DMS153 (cell line): ENCODE results near the gene OTUD3.
"Not testable (repeated sequence)": the region's sequence is repeated elsewhere in the genome, so short reads cannot be mapped to it uniquely, and the experiment has no call there.

Experiments
- DNase-seq: peaks from one replicate; lab custom pipeline; 2025; lab: John Stamatoyannopoulos, UW

OTUD3 gene

DNA sequence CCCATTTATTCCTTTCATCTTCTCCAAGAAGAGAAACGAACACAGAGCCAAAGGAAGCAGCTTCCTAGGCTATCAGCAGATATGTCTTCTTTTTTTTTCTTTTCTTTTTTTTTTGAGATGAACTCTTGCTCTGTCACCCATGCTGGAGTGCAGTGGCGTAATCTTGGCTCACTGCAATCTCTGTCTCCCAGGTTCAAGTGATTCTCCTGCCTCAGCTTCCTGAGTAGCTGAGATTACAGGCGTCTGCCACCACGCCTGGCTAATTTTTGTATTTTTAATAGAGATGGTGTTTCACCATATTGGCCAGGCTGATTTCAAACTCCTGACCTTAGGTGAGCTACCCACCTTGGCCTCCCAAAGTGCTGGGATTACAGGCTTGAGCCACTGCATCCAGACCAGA, 13.6 kb upstream of the OTUD3 start:
- not testable (repeated sequence) for DNase-seq

DNA sequence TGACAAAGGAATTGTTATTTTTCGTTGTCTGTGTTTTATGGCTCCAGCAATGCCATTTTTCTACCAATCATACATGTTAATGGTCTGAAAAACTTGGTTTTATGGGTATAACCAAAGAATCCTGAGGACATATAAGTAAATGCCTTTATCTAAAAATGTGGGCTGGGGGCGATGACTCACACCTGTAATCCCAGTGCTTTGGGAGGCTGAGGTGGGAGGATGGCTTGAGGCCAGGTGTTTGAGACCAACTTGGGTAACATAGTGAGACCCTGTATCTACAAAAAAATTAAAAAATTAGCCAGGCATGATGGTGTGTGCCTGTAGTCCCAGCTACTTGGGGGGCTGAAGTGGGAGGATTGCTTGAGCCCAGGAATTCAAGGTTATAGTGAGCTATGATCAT, 12.7 kb upstream of the OTUD3 start:
- DNase-seq = not testable (repeated sequence)

DNA sequence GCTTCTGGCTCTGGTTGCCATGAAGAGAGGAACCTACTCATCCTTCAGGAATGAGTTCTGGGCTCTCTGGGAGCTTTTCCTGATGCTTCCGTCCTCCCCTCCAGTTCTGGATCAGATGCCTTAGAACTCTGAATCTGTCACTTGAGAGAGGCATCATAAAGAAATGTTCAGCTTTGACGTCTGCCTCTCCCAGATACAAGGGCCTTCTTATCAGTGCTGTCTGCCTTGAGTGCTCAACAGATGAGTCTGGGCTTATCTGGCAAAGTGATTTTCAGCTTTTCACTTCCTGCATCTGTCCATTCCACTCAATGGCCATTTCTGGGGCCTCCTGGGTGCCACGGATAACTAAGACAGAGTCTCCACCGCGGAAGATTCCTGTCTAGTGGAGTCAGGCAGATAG, 12.3 kb upstream of the OTUD3 start:
- peak; percentile 16 for DNase-seq

DNA sequence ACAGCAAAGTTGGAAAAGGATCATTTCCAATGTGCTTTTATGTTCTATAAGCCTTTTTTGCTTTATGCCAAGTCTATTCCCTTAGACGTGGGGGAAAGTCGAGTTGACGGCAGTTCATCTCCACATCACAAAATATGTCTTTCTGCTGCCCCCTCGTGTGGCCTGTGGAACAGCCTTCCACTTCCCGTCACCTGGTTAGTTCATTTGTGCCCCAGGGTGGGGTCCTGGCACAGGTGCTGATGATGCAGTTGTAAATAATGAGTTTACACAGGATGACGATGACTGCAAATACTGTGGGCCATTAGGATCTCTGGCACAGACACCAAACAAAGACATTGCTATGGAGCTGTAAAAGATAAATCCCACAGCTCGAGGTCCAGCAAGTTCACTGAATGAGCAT, 10.0 kb upstream of the OTUD3 start:
- DNase-seq = peak; percentile 94

DNA sequence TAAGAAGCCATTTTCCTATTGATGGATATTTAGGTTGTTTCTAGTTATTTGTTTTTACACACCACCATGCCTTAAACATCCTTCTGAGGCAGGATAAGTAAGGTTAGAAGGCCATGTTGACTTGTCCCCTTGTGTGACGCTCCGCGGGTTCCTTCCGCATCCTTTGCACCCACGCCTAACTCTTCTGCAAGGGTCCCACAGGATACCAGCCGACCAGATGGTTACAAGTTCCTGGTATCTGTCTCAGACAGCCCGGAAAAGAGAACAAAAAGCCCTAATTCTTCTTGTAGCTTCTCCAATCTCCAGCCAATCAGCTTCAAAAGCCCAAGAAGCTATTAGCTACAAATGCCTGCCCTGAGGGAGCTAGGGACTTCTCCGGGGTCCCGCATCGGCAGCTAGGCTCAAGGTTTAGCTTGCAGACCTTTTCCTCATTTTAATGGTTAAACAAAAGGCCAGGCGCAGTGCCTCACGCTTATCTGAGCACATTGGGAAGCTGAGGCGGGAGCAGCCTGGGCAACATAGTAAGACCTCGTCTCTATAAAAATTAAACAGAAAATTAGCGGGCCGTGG, 4.9 kb upstream of the OTUD3 start:
- no peak for DNase-seq

DNA sequence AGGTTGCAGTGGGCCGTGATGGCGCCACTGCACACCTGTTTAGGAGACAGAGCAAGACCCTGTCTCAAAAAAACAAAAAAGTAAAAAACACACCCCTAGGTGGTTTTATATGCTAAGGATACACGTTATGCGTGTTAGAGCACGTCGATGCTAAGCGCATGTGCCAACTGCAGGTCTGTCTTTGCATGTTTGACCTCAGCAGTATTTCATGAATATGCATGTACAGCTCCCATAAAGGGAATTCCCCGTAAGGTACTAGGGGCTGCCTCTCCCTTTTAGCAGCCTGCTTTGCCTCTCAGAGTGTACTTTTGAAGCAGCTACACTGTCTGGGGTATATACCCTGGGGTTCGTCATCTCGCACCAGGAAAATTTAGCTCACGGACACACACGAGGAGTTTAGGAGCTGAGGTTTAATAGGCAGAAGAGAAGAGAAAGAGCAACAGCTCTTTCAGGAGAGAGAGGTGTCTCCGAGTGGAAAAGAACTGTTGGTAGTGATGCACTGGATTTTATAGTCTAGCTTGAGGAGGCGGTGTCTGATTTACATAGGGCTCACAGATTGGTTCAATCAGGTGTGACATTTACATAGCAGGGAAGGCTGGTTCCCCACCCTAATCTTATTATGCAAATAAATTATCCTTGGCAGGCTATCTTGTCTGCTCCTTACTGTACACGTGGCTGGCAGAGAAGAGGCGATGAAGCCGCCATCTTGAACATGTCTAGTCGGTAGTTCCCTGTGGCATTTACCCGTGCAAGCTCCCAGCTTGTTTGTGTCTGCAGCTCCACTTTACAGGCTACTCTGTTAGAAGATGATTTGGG, 4.2 kb upstream of the OTUD3 start:
- no peak for DNase-seq

DNA sequence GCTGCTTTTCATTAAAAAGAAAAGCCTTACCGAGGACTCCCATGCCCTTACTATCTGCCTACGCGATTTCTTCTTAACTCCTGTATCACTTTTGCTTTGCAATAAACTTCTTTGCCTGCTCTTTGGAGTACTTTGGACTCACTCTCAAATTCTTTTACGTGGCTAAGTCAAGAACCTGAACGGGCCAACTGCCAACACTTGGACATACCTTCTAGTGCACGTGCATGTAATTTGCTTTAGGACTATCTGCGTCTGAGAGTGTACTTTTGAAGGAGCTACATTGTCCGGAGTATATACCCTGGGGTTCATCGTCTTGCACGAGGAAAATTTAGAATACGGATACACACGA, 3.6 kb upstream of the OTUD3 start:
- DNase-seq = no peak

DNA sequence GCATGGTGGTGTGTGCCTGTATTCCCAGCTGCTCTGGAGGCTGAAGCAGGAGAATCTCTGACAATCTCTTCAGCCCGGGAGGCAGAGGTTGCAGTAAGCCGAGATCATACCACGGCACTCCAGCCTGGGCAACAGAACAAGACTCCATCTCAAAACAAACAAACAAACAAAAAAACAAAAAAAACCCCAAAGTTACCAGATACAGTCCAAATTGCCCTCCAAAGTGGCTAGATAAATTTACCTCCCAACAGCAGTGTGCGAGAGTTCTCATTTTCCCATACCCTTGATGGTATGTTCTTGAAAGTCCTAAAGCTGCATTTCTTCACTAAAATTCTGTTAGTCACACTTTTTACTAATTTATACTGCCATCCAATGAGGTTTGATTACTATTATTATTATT, 3.0 kb upstream of the OTUD3 start:
- DNase-seq = no peak

DNA sequence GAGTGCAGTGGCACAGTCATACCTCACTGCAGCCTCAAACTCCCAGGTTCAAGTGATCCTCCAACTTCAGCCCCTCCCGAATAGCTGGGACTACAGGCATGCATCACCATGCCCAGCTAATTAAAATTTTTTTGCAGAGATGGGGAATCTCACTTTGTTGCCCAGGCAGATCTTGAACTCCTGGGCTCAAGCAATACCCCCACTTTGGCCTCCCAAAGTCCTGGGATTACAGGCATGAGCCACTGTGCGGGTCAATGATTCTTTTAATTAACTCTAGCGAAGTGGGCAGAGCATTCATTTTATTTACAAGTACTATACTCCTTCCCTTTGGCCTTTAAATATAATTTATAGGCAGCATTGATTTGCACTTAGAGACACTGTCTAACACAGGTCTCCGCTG, 2.5 kb upstream of the OTUD3 start:
- no peak for DNase-seq

DNA sequence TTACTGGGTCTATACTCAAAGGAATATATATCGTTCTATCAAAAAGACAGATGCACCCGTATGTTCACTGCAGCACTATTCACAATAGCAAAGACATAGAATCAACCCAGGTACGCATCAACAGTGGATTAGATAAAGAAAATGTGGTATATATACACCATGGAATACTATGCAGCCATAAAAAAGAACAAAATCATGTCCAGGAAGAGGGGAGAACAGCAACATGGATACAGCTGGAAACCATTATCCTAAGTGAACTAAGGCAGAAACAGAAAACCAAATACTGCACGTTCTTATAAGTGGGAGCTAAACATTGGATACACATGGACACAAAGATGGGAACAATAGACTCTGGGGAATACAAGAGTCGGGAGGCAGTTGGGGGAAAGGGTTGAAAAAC, 1.4 kb upstream of the OTUD3 start:
- not testable (repeated sequence) for DNase-seq

DNA sequence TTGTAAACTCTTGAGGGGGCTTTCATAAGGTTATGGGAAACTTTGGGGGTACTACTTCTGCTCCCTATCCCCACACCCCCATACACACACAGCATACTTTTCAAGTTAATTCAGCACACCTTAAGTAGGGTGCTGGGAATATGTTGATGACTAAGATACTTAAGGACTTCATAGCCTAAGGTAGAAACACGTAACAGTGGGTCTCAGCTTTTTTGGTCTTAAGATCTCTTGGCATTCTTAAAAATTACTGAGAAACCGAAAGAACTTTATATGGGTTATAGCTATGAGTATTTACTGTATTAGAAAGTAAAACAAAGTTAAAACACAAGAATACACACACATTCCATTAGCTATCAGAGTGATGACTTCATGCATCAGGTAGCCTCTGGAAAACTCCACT, 2.1 kb downstream of the OTUD3 start:
- no peak for DNase-seq

DNA sequence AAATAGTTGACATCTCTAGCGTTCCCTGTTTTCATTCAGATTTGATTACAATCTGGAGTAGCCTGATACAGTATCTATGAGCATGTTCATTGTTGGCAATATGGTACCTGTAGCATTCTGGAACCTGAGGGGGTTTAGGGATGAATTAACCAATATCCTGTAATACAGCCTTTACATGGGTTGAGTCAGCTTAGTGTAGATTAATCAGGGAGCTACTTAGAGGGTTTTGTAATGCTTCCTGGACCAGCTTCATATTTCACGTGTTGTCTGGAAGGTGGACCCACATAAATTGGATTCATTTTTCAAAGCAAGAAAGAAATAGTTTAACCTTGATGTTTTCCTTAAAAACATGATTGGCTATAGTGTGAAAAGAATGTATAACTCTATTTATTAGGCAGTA, 3.6 kb downstream of the OTUD3 start:
- no peak for DNase-seq

DNA sequence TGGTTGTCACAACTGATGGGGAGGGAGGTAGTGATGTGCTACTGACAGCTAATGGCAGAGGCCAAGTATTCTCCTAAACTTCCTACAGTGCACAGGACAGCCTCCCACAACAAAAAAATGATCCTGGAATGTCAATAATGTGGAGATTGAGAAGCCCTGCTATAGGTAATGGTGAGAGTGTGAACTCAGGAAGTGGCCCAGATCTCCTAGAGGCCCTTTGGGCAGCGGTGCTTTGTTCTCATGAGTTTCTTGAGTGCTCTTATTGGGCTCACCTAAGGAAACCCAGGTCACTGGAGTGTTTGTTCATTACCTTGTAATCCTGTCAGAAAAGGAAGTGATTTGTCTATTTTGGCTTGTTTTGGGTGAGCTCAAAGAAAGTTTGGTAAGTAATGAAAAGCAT, 5.9 kb downstream of the OTUD3 start:
- no peak for DNase-seq

DNA sequence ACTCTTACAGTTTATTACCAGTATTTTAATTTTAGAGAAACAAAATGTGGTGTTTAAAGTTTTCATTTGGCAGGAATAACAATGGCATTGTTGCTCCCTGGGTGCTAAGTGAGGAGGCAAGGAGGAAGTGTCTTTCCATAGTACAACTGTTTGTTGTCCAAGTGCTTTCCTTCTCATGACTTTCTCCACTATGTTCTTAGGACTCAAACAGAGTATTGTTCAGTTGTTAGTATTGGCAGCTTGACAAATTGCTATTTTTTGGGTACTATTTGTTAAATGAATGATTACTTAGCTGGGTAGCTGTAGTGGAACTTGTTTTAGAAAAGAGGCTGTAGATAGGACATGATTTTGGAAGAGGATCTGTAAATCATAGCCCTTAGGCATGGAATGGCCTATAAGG, 7.5 kb downstream of the OTUD3 start:
- no peak for DNase-seq

DNA sequence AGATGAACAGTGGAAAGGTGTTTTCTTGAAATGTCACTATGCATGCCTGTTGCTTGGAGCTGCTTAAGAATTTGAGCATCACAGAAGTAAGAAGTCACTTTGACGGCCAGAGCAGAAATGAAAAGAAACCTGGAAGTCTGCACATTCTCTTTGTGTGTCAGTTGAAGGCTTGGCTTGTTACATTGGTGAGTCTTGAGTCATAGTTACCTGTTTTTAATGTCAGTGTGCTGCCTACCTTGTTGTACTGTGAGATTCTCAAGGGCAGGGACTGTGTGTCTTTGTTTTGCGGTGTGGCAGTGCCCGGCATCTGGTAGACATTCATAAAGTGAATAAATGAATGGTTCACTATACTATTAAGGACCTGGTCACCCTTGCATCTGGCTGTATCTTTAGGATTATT, 9.9 kb downstream of the OTUD3 start:
- DNase-seq = no peak

DNA sequence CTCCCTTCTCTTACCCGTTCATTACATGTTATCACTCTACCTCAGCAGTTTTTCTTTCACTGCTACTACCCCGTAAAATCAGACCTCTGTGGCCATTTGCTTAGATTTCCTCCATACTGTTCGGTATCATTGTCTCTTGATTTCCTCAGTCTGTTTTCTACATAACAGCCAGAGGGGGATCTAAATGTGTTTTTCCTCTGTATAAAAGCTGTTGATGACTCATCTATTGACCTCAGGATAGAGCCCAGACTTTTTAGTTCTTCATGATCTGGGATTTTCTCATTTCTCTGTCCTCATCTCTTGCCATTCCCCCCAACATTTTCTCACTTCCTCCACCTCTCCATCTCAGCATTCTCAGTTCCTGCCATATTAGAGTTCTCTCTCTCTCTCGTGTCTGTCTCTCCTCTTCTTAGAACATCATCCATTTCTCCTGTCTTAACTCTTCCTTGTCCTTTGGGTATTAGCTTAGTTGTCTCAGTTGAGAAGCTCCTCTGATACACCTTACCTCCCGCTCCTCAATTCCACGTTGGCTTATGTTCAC, 10.5 kb downstream of the OTUD3 start:
- DNase-seq = no peak

DNA sequence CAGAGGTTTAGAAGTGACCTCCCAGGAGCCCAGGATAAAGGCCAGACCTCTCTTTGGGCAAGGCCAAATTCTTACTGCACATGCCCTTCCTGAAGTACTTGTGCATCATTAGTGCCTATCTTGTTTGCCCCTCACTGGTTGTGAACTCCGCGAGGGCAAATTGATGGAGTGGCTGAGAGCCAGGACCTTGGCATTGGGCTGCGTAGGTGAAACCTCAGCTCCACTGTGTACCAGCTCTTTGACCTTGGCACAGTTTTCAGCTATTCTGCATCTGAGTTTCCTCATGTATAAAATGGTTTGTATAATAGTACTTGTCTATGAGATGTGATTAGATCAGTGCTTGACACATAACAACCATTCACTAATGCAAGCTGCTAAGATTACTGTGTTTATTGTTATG, 11.5 kb downstream of the OTUD3 start:
- DNase-seq = no peak

DNA sequence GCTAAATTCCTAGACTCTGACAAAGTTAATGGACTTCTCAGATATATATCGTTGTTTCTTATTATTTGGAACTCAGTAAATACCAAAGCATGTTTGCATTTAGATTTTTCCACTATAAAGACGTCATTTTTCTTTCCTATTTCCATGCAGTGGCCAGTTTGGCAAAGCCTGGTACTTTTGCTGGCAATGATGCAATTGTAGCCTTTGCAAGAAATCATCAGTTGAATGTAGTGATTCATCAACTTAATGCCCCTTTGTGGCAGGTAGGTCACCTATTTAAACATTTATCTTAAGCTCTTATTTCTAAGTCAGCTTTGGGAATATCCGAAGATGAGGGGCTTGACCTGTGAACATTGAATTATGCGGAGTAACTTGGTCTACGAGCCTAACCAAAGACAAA, 12.0 kb downstream of the OTUD3 start:
- DNase-seq = no peak

DNA sequence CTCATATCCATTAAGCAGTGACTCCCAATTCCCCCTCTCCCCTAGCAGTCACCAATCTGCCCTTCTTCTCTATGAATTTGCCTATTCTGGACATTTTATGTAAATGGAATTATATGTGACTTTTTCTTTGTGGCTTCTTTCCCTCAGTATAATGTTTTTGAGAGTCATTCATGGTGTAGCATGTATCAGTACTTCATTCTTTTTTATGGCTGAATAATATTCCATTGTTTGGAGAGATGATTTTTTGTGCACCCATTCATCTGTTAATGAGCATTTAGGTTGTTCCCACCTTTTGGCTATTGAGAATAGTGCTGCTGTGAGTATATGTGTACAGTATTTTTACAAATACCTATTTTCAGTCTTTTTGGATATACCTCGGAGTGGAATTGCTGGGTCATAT, 19.5 kb downstream of the OTUD3 start:
- no peak for DNase-seq

DNA sequence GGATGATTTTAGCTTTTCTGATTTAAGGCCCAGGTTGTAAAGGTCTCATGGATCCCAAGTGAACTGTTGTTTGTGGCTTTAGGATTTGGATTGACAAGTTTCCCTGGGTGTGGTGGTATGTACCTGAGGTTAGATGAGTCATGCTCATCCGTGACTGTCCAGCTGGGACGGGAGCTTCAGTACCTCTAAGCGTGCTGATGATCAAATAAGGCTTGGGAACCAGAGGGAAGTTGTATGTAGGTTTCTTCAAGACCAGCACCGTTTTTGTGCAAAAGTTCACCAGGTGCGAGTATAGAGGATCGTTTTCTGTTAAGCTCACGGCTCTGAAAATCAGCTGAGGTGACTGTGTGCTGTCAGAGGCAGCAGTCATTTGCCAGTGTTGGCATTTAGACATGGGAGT, 21.4 kb downstream of the OTUD3 start:
- no peak for DNase-seq

DNA sequence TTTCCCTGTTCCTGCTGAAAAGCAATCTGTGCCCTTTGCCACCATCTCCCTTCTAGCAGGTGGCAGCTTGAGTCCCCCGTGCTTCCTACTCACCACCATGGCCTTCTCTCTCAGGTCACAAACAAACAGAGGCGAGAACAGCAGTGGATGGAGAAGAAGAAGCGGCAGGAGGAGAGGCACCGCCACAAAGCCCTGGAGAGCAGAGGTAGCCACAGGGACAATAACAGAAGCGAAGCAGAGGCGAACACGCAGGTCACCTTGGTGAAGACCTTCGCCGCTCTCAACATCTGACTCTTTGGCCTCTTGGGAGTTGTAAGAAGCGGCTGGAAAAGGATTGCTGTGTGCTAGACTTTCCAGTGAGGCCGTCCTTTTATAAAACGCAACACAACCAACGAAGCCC, 25.3 kb downstream of the OTUD3 start:
- DNase-seq = no peak

DNA sequence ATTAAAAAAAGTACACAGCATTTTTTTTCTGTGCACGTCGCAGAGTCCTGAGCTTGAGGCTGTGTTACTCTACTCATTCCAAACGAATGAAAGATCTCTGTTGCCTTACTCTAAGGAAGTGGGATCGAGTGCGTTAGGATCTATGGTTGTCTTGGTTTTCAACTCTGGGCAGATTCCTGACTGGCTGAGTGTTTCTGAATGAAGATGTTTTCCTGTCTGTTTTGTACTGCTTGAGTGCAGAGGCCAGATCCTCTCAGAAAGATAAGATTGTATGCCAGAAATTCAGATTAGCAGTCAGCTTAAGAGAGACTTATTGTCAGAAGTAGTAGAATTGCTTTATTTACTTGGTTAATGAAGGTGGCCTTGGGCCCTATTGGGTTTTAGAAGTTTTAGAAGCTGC, 27.2 kb downstream of the OTUD3 start:
- DNase-seq = no peak

DNA sequence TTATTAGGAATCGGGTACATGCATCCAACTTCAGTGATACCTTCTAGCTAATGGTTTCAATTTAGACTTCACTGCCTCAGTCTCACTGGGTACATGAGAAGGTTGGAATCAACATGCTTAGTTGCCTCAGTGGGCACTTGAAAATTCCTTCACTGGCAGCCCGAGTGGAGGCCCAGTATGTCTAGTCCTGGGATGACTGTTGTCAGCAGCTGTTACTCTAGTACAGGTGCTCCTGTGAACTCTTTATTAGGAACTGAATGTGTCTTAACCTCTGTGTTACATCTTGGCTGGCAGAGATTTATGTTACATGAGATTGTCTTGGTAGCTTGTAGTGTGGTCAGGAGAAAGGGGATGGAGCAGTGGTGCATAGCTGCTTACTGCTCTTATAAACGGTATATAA, 27.8 kb downstream of the OTUD3 start:
- DNase-seq = no peak

DNA sequence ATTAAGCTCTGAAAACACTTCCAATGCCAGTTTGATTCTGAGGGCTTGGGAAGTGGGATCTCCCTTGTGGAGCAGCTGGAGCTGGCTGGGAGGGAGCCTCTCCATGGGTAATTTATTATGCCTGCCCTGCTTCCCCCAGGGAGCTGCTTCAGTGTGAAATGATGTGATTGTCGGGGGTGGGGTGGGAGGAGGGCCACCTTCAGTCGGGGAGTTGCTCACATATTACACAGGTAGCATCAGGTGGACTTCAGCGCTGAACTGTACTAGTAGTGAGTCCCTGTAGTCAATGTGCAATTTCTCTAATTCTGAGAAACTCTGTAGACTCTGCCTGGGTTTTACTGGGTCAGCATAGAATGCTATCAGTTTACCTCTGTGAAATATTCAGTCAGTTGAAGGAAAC, 28.5 kb downstream of the OTUD3 start:
- no peak for DNase-seq
